NB4 (cell line): ENCODE data around the gene INPP5F.

Source experiments
- DNase-seq: peaks from one replicate; pipeline ENCODE4 v3.0.0; 2010; ENCODE audit warnings: low read depth
- H3K4me3 ChIP-seq: one replicate; pipeline ENCODE4 v1.5.1; 2011; ENCODE audit warnings: mild to moderate bottlenecking, low read depth, low read length, moderate library complexity
- CTCF ChIP-seq: IDR thresholded peaks from one replicate; pipeline ENCODE4 v1.5.1; 2012; ENCODE audit warnings: low read depth, low read length
- MAX ChIP-seq: IDR thresholded peaks from 2 replicates; pipeline ENCODE4 v1.6.1; 2011; ENCODE audit warnings: low read depth, low read length
- MYC ChIP-seq: IDR thresholded peaks from 2 replicates; pipeline ENCODE4 v1.6.1; 2011; ENCODE audit warnings: low read depth, low read length
- POLR2A ChIP-seq: IDR thresholded peaks from 2 replicates; pipeline ENCODE4 v1.6.1; 2011; ENCODE audit warnings: mild to moderate bottlenecking; ENCODE audit not compliant: insufficient read length; ENCODE audit errors: extremely low read depth

The INPP5F gene

DNA sequence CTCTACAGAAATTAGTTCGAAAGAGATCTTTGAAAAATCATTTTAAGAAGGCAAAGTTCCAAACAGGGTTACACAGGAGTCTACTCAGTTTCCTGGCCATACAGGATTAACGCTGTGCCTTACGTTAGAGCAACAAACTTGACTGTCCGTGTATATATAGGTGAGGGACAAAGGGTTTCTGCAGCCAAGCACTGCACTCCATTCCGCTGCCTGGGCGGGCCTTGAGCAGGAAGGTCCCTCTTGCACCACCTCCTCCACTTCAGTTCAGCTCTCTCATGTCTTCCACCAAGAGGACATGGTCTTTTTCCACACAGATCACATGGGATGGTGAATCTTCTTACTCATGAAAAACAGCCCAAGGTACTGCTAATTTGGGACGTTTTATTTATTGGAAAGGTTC is 103.6 kb downstream of the INPP5F start:
- H3K4me3 ChIP-seq, result no peak overlapping the region
- TF ChIP-seq CTCF (no peak), POLR2A (no peak), MAX (no peak), MYC (no peak)
- no peak for DNase-seq

GRCh38 chr10:119830851-119831250 is 105.0 kb downstream of the INPP5F start:
- no peak for TF ChIP-seq POLR2A
- TF ChIP-seq MAX, result no peak
- DNase-seq, result no peak
- no peak overlapping the region for H3K4me3 ChIP-seq

DNA sequence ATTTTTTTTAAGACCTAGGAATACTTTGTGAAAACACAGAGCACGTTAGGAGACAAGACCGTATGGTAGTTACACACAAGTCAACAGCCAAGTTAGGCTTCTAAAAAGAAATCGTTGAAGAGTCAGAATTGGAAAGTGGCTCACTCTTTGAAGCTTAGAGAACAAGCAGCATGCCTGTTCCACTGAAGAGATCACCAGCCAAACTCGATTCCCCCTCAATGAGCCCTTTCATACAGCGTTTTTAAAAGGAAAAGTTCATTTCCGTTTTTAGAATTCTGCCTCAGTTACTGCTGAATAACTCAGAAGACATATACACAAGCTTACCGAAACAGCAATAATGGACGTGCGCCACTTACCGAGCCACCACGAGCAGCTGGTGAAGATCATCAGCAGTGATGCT is 105.8 kb downstream of the INPP5F start:
- DNase-seq, result no peak
- H3K4me3 ChIP-seq, result no peak overlapping the region
- TF ChIP-seq CTCF (no peak), MYC (no peak), POLR2A (no peak), MAX (no peak)

GRCh38 chr10:119832951-119833350 is 107.1 kb downstream of the INPP5F start:
- TF ChIP-seq POLR2A (no peak), CTCF (no peak), MAX (no peak), MYC (no peak)
- H3K4me3 ChIP-seq, result no peak overlapping the region
- no peak for DNase-seq

GRCh38 chr10:119834188-119834587 is 108.3 kb downstream of the INPP5F start:
- TF ChIP-seq MAX (no peak), CTCF (no peak), MYC (no peak)
- H3K4me3 ChIP-seq, result no peak overlapping the region
- no peak for DNase-seq

- no peak overlapping the region for H3K4me3 ChIP-seq
- TF ChIP-seq MYC (no peak), CTCF (no peak), POLR2A (no peak), MAX (no peak)
- no peak for DNase-seq
These were observed 119.8 kb downstream of the INPP5F start for GRCh38 chr10:119845656-119846055.
